Gastrocnemius medialis (tissue), 4 donors: Measurements from ENCODE around the gene NLRX1. TPM values are rescaled to one million over a fixed set of nuclear protein-coding genes. Genes with fewer than 3 reads are reported as not detected.

Source experiments
- ATAC-seq, 2 donors: fragments of 150-250 bp; one replicate each; pipeline ENCODE4 v1.9.1; 2016
- DNase-seq, 2 donors: peaks; one replicate each; pipeline ENCODE4 v3.0.0-alpha.2; 2019
- H3K27ac ChIP-seq, 4 donors: fragments of 200-600 bp; sonication (generic); 1 replicate in 1 of 4; 2 replicates in 3 of 4; pipeline ENCODE4 v1.5.1; 2016 to 2018; ENCODE audit warnings: mild to moderate bottlenecking in 2 of 4, moderate library complexity in 1 of 4
- H3K27me3 ChIP-seq, 3 donors: fragments of 200-600 bp; sonication (generic) in 2 of 3; 1 replicate in 1 of 3; 2 replicates in 2 of 3; pipeline versions ENCODE4 v1.5.1 to v1.6.0; 2016 to 2019; ENCODE audit warnings: mild to moderate bottlenecking in 1 of 3, moderate library complexity in 1 of 3
- H3K36me3 ChIP-seq, 2 donors: fragments of 200-600 bp; sonication (generic) in 1 of 2; one replicate each; pipeline ENCODE4 v1.5.1; 2017 to 2018
- H3K4me1 ChIP-seq, 2 donors: fragments of 200-600 bp; sonication (generic) in 1 of 2; one replicate each; pipeline ENCODE4 v1.5.1; 2016 to 2017; ENCODE audit warnings: mild to moderate bottlenecking in 2 of 2
- H3K4me3 ChIP-seq, 4 donors: fragments of 200-600 bp; sonication (generic) in 3 of 4; 1 replicate in 1 of 4; 2 replicates in 3 of 4; pipeline ENCODE4 v1.5.1; 2016 to 2019; ENCODE audit warnings: mild to moderate bottlenecking in 2 of 4
- H3K9me3 ChIP-seq, 3 donors: fragments of 200-600 bp; sonication (generic) in 2 of 3; 1 replicate in 1 of 3; 2 replicates in 2 of 3; pipeline ENCODE4 v1.5.1; 2016 to 2019
- CTCF ChIP-seq, 5 experiments: fragments of 450-650 bp in 3 of 5; fragments of 200-600 bp in 2 of 5; sonication (generic) in 2 of 5; IDR thresholded peaks in 4 of 5; conservative IDR thresholded peaks in 1 of 5; 1 replicate in 4 of 5; 2 replicates in 1 of 5; pipeline ENCODE4 v1.5.1; 2016 to 2019; ENCODE audit warnings: antibody characterized with exemption in 5 of 5, mild to moderate bottlenecking in 3 of 5, moderate library complexity in 3 of 5
- POLR2A ChIP-seq, 2 donors: fragments of 450-650 bp; IDR thresholded peaks; one replicate each; pipeline ENCODE4 v1.6.1; 2017; ENCODE audit warnings: antibody characterized with exemption in 2 of 2, mild to moderate bottlenecking in 2 of 2, moderate library complexity in 2 of 2
- in situ Hi-C, 4 donors: fragments of 200-750 bp; cut with MboI; loops; one replicate each; pipeline versions ENCODE4 v1.15.0 to v1.8.0; 2017; ENCODE audit warnings: low sequenced_read_pairs in 4 of 4
- intact Hi-C: fragments of 100-400 bp; cut with DNase I; formaldehyde crosslinking; loops from one replicate; pipeline ENCODE4 v1.15.1; 2023; ENCODE audit warnings: low total_unique reads
- total RNA-seq, 4 donors: library from RNA; depleted of rRNA; stranded (reverse); fragments of >200 nt; gene quantifications; one replicate each; pipeline versions ENCODE4 v1.1.0 to v1.2.3, GENCODE V29; 2016

NLRX1 gene
- total RNA-seq, 4 donors from 2014 or later: 12.2 to 21.3 (median 16.4) TPM

- H3K4me3 ChIP-seq: no peak overlapping the region
- DNase-seq: no peak
- TF ChIP-seq POLR2A (IDR thresholded peaks at IDR 0.05): no peak
- TF ChIP-seq CTCF (IDR thresholded peaks at IDR 0.05 in 4 of 5, conservative IDR thresholded peaks at IDR 0.05 in 1 of 5): no peak
- H3K27me3 ChIP-seq: no peaks in the 10 kb centered on the region
- intact Hi-C loops: no loop called here
- peaks cover 0 to 24% of the 10 kb centered on the region in 2 donors for H3K36me3 ChIP-seq
- no peak for ATAC-seq
- H3K27ac ChIP-seq: no peak overlapping the region
- H3K9me3 ChIP-seq: no peaks in the 10 kb centered on the region
- in situ Hi-C loops: no loop called here
- peaks cover 8 to 10% of the 10 kb centered on the region in 2 donors for H3K4me1 ChIP-seq
These were observed 4.0 kb downstream of the NLRX1 start for GRCh38 chr11:119172513-119172912.

GRCh38 chr11:119173453-119173852 is 4.9 kb downstream of the NLRX1 start:
- intact Hi-C loops: no loop called here
- no peak for TF ChIP-seq CTCF (IDR thresholded peaks at IDR 0.05 in 4 of 5, conservative IDR thresholded peaks at IDR 0.05 in 1 of 5)
- DNase-seq: no peak
- Histone ChIP-seq H3K4me3 (no peak overlapping the region), H3K36me3 (peaks cover 0 to 24% of the 10 kb centered on the region in 2 donors), H3K27me3 (no peaks in the 10 kb centered on the region), H3K9me3 (no peaks in the 10 kb centered on the region), H3K27ac (no peak overlapping the region), H3K4me1 (peaks cover 8 to 10% of the 10 kb centered on the region in 2 donors)
- in situ Hi-C loops: no loop called here
- no peak for ATAC-seq

- no peak for TF ChIP-seq CTCF (IDR thresholded peaks at IDR 0.05 in 4 of 5, conservative IDR thresholded peaks at IDR 0.05 in 1 of 5)
- TF ChIP-seq POLR2A (IDR thresholded peaks at IDR 0.05): no peak
- H3K4me1 ChIP-seq: no peaks in the 10 kb centered on the region
- ATAC-seq: no peak
- no peak overlapping the region for H3K4me3 ChIP-seq
- H3K9me3 ChIP-seq: no peaks in the 10 kb centered on the region
- H3K36me3 ChIP-seq: peaks cover 0 to 31% of the 10 kb centered on the region in 2 donors
- intact Hi-C loops: no loop called here
- in situ Hi-C loops: no loop called here
- no peak overlapping the region for H3K27ac ChIP-seq
- DNase-seq: no peak
- H3K27me3 ChIP-seq: no peaks in the 10 kb centered on the region
These were observed 7.1 kb downstream of the NLRX1 start for GRCh38 chr11:119175493-119176077.

- H3K27me3 ChIP-seq: no peaks in the 10 kb centered on the region
- TF ChIP-seq POLR2A (IDR thresholded peaks at IDR 0.05) (no peak), CTCF (IDR thresholded peaks at IDR 0.05 in 4 of 5, conservative IDR thresholded peaks at IDR 0.05 in 1 of 5) (no peak)
- in situ Hi-C loops: no loop called here
- H3K4me3 ChIP-seq: no peak overlapping the region
- peaks cover 0 to 41% of the 10 kb centered on the region in 2 donors for H3K36me3 ChIP-seq
- ATAC-seq (no peak), DNase-seq (no peak)
- H3K27ac ChIP-seq: no peak overlapping the region
- no peaks in the 10 kb centered on the region for H3K9me3 ChIP-seq
- no peaks in the 10 kb centered on the region for H3K4me1 ChIP-seq
- intact Hi-C loops: no loop called here
These were observed 9.7 kb downstream of the NLRX1 start for GRCh38 chr11:119178166-119178680.

- TF ChIP-seq CTCF (IDR thresholded peaks at IDR 0.05 in 4 of 5, conservative IDR thresholded peaks at IDR 0.05 in 1 of 5): no peak
- in situ Hi-C loops (no loop called here), intact Hi-C loops (no loop called here)
- H3K9me3 ChIP-seq: no peaks in the 10 kb centered on the region
- H3K27me3 ChIP-seq: no peaks in the 10 kb centered on the region
- peaks cover 0 to 32% of the 10 kb centered on the region in 2 donors for H3K36me3 ChIP-seq
- no peak overlapping the region for H3K4me3 ChIP-seq
- H3K27ac ChIP-seq: no peak overlapping the region
- ATAC-seq: no peak
- H3K4me1 ChIP-seq: no peaks in the 10 kb centered on the region
- DNase-seq: no peak
These were observed 10.8 kb downstream of the NLRX1 start for GRCh38 chr11:119179342-119179741.
